Suppressor macrophage treated with lipopolysaccharide for 1 hour (primary cell): ENCODE measurements around the gene GALNT4.

Source experiments
- DNase-seq, 3 donors: peaks; one replicate each; pipeline ENCODE4 v3.0.0-alpha.2; 2020 to 2022

Gene GALNT4

DNA sequence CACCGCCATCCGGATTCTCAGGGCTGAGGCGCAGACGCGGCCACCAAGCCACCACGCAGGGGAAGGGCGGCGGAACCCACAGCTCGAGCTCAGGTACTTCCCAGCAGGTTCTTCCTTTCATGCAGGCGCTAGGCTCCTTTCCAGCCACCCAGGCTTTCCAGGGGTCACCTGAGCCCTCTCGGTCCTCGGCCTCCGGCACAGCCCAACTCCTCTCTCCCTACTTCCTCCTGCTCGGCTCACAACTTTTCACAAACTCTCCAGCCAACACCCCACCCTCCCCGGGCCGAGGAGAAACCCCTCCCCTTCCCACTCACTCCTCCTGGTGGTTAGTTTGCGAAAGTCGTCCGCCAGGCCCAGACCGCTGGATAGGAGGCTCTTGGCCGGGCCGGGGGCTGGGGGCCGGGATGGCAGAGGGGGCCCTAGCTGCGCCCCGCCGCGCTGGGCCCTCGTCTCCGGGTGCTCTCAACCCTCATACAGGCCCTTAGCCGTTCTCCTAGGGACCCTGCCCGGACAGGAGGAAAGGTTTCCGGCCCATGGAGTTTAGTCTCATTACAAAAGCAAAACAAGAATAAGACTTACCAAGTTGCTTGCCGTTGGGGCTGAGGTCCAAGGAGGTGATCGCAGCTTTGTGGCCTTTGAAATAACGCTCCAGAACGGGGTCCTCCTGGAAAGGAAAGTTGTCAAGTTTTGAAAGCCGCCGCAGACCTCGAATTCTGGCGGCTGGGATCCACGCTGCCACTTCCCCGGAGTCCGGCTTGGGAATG is at the start of gene GALNT4:
Gene GALNT4, minus strand, starts transcription at position 256 of the 764 bp plus-strand sequence. Its CDS starts 247 bp downstream, at position 9.
- peak; percentile 92 to 94 (median 94) for DNase-seq

GRCh38 chr12:89573051-89573810 is 48.6 kb upstream of the GALNT4 start:
- DNase-seq: peak in 1 of 3 donors; percentile 4

DNA sequence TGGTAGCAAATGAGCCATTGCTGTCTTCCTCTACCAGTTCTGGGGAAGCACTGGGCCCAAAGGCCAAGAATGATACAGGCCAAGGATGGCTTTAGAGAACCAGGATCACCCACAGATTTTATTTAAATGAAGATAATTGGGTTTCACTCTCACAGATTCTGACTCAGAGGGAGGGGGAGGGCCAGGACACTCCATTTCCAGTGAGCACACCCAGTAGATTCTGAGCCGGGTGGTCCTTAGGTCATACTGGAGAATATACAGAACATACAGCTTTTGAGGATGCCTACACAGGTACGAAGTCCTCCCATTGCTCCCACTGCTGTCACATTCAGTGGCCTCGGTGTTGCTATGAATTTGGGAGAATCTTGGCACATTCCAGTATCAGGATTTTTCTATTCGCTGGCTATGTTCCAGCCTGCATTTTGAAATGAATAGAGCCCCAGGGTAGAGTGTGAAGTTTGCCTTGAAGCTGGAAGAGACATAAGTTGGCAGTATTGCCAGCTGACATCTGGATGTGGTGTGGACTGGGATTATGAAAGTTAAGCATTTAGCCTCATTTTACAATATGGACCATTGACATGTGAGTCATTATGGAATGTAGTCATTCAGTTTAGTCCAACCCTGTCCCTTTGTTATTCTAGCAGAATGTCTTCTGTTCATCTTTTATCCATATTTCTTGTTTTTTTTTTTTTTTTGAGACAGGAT is 47.0 kb upstream of the GALNT4 start:
- peak; percentile 28 to 52 (median 48) for DNase-seq

DNA sequence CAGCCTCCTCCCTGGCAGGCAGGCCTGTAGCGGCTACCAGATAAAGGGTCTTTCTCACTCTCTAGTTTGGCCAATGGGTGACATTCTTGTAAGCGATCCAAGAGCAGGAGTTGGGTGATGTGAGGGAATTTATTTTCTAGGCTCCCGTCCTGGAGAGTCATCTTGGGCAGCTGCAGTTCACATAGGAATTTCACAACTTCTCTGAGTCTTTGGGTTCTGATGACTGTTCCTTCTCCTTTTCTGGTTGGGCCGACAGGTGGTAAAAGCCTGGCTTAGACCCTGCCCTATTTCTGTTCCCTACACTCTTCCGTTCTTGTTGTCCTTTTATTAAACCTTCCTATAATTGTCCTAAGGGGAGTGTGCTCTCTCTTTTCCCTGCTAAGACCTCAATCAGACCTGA is 43.9 kb upstream of the GALNT4 start:
- peak in 1 of 3 donors; percentile 59 for DNase-seq

- DNase-seq: peak in 1 of 3 donors; percentile 4
These were observed 43.2 kb upstream of the GALNT4 start for GRCh38 chr12:89567691-89568239.

DNA sequence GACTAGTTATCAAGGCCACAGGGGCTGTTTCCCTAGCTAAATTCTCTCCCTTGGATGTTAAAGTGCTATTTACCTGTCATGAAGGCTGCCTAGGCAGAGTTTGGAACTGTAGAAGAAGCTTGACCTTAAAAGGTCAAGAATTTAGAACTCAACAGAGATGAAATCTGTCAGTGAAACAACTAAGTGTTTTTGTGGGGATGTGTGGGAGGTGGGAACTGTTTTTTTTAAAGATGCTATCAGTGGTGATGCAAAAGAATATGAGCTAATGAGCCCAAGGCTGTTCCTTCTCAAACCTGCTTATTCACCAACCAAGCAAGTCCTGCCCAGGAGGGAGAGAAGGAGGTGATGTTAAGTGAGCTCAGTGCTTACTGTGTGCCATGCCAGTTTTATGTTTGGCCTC is 42.0 kb upstream of the GALNT4 start:
- DNase-seq: peak; percentile 44 to 63 (median 55)

GRCh38 chr12:89565002-89565401 is 40.4 kb upstream of the GALNT4 start:
- no peak for DNase-seq

- DNase-seq: no peak
These were observed 35.2 kb upstream of the GALNT4 start for GRCh38 chr12:89559753-89560152.

DNA sequence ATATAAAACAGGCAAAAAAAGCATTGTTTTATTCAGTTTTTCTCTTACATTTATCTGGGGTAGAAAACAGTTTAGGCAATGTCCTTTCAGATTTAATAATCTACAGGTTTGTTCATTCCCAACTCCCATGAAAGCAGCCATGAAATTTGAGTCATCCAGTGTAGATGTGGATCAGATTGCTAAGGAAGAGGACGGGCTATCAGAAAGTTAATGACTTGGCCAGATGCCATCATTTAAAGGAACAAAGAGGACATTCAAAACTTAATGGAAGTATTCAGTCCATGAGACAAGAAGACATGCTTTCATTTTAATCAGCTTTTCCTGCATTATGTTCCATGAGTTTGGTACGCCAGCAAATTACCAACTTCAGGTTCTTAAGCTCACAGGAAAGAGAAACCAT is 32.4 kb upstream of the GALNT4 start:
- no peak for DNase-seq

DNA sequence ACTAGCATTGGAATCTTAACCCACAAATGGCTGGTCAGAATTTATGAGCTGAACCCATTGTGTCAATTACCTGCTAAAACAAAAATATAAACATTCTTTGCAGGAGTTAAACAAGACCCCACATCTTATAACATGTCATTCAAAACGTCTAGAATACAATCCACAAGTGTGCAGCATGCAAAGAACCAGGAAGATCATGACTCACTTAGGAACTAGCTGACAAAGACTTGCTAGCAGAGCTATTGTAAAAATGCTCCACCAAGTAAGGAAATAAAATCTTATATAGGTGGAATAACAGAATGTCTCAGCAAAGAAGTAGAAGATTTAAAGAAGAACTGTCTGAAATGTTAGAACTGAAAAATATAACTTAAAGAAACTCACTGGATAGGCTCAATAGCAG is 27.8 kb upstream of the GALNT4 start:
- DNase-seq: no peak

DNA sequence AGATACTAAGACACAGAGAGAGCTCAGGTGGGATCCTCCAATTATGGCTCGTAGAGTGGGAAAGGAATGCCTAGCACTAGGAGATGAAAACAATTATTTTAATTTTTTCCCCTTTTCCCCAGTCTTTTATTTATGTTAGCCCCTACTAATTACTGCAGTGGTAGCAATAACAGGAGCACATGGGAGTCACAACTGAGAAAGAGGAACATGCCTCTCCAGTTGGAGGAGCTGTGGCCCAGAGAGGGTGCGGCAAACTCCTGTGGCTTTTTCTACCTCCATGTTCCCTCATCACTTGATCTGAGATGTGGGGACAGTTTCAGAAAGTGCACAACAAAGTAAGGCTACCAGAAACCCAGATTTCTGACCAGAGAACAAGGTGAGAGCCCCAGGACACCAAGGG is 27.2 kb upstream of the GALNT4 start:
- no peak for DNase-seq

- DNase-seq: peak; percentile 56 to 59 (median 58)
These were observed 22.5 kb upstream of the GALNT4 start for GRCh38 chr12:89547101-89547500.

- DNase-seq: no peak
These were observed 21.6 kb upstream of the GALNT4 start for GRCh38 chr12:89546151-89546550.

DNA sequence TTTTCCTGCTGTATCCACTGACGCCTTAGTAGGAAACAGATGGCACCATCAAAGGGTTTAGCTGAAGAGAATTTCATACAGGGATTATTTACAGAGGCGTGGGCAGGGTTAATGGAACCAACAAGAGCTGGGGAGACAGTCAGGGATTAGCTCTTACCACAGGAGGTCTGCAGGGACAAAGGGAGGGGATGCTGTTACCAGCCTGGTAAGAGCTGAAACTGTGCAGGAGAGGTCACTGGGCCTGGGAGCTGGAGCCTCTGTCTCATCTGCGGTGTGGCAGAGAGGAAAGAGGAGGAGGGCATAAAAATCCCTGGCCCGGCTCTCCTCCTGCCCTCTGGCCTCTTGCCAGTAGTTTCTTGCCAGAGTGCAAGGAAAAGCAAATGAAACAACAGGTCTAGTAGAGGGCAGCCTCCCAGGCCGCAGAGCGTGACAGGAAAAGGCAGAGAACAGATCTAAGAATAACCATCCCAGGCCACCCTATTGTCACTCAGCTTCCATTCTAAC is 20.1 kb upstream of the GALNT4 start:
- DNase-seq: peak in 1 of 3 donors; percentile 28

GRCh38 chr12:89544022-89544421 is 19.4 kb upstream of the GALNT4 start:
- DNase-seq: no peak

DNA sequence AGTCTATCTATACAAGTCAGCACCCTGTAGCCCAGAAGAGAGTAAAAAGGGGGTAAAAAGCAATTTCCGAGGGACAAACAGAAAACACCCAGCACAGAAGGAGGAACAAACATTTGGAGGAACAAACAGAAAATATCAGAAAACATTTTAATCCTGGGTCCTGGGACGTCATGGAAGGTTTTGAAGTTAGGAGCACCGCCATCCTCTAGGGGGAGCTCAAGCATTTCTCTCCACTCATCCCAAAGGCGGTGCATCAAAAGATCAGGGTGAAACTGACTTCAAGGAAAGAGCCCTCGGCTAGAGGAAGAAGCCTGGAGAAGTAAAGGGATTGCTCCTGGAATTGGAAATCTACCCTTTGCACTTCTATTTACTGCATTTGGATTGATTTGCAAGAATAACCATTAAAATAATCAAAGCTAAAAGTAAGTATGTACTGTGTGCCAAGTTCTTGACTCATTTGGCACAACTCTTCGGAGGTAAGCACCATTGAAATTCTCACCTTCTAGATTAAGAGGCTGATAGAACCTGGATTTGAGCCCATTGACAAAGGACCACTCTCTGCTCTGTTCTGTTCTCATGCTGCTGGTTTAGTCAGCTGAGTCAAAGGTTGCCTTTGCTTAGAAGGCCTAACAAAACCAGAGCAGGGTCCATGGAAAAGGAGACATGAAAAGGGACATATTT is 18.5 kb upstream of the GALNT4 start:
- DNase-seq: peak; percentile 83 to 88 (median 87)

- no peak for DNase-seq
These were observed 17.6 kb upstream of the GALNT4 start for GRCh38 chr12:89542236-89542635.

GRCh38 chr12:89540586-89540985 is 16.0 kb upstream of the GALNT4 start:
- no peak for DNase-seq

- DNase-seq: no peak
These were observed 15.0 kb upstream of the GALNT4 start for GRCh38 chr12:89539426-89540223.

GRCh38 chr12:89538897-89539296 is 14.3 kb upstream of the GALNT4 start:
- no peak for DNase-seq

GRCh38 chr12:89537389-89537788 is 12.8 kb upstream of the GALNT4 start:
- DNase-seq: no peak
